Measurements from ENCODE around the gene CAMK1. TPM values are rescaled to one million over a fixed set of nuclear protein-coding genes. Genes with fewer than 3 reads are reported as not detected.

The CAMK1 gene
- total and polyA plus RNA-seq, 3 experiments from 2014 or later: 2.9 to 27.4 (median 27.0) TPM

- no peak for DNase-seq
- Histone ChIP-seq H3K4me1 (ENCODE audit: insufficient read depth, low read length) (peaks cover 22% of the 10 kb centered on the region), H3K4me3 (ENCODE audit: low read length) (no peak overlapping the region), H3K9me3 (ENCODE audit: low read length) (no peaks in the 10 kb centered on the region), H3K27me3 (ENCODE audit: insufficient read depth, low read length, poor library complexity, severe bottlenecking) (no peaks in the 10 kb centered on the region), H3K36me3 (ENCODE audit: insufficient read depth, low read length) (no peaks in the 10 kb centered on the region), H3K27ac (ENCODE audit: low read depth, low read length) (no peak overlapping the region)
- peak overlapping the region in 1 of 7 donors; percentile 20 for H3K4me3 Mint-ChIP-seq
- H3K9me3 Mint-ChIP-seq: no peaks in the 10 kb centered on the region
- H3K27me3 Mint-ChIP-seq: peaks cover 2 to 4% of the 10 kb centered on the region in 2 donors
- peaks cover 0 to under 1% (median 0%) of the 10 kb centered on the region in 3 donors for H3K36me3 Mint-ChIP-seq
- no peak overlapping the region for H3K27ac Mint-ChIP-seq
- ChIA-PET POLR2A (no interaction called here), CTCF (interaction anchor here (2.5 kb wide), 1 partner anchor 76 kb away, joined by 10 read pairs; the partner anchor contains the start of gene MTMR14)
- H3K4me1 Mint-ChIP-seq: peaks cover 21 to 30% (median 27%) of the 10 kb centered on the region in 3 donors
These were observed 43.8 kb downstream of the CAMK1 start for GRCh38 chr3:9725775-9726515.

GRCh38 chr3:9721700-9722060 is 48.1 kb downstream of the CAMK1 start:
- H3K27ac ChIP-seq (ENCODE audit: low read depth, low read length): no peak overlapping the region
- POLR2A ChIA-PET: no interaction called here
- H3K9me3 Mint-ChIP-seq: no peaks in the 10 kb centered on the region
- H3K27ac Mint-ChIP-seq: no peak overlapping the region
- H3K4me3 Mint-ChIP-seq: no peak overlapping the region
- peaks cover 0 to 7% (median 2%) of the 10 kb centered on the region in 3 donors for H3K4me1 Mint-ChIP-seq
- no peaks in the 10 kb centered on the region for H3K27me3 ChIP-seq (ENCODE audit: insufficient read depth, low read length, poor library complexity, severe bottlenecking)
- no peaks in the 10 kb centered on the region for H3K36me3 Mint-ChIP-seq
- H3K27me3 Mint-ChIP-seq: peaks cover 4 to 7% of the 10 kb centered on the region in 2 donors
- H3K4me1 ChIP-seq (ENCODE audit: insufficient read depth, low read length): peaks cover 7% of the 10 kb centered on the region
- no peak for DNase-seq
- H3K9me3 ChIP-seq (ENCODE audit: low read length): no peaks in the 10 kb centered on the region
- CTCF ChIA-PET: no interaction called here
- no peaks in the 10 kb centered on the region for H3K36me3 ChIP-seq (ENCODE audit: insufficient read depth, low read length)
- H3K4me3 ChIP-seq (ENCODE audit: low read length): no peak overlapping the region

DNA sequence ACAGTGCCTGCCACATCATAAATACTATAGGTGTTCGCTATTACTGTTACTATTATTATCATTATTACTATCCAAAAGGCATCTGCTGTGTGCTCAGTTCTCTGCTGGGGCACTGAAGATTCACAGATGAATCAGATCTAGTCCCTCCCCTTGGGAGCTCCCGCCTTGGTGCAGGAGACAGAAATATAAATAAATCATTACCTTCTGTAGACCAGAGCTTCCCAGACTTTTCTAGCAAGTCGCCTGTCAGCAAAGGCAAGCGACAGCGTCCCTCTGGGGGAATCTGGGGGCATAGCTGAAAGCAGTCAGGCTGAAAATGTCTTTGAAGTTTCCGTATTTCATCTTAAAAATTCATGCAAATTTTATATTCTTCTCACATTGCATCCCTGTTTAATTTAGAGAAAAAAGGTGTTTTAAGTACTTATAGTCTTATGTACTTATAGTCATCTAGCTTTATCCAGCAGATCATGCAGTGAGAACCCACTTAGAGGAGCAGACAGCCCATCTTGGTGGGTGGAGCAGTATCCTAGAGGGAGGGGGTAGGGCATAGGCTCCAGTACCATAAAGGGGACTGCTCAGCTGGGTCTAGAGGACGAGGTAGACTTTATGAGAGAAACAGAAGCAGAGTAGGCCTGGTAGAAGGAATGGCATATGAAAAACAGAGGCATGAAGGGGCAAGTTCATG is 48.6 kb downstream of the CAMK1 start:
- ChIA-PET CTCF (no interaction called here), POLR2A (no interaction called here)
- H3K9me3 ChIP-seq (ENCODE audit: low read length): no peaks in the 10 kb centered on the region
- H3K4me1 ChIP-seq (ENCODE audit: insufficient read depth, low read length): peaks cover 6% of the 10 kb centered on the region
- no peak overlapping the region for H3K27ac ChIP-seq (ENCODE audit: low read depth, low read length)
- H3K36me3 Mint-ChIP-seq: no peaks in the 10 kb centered on the region
- no peaks in the 10 kb centered on the region for H3K36me3 ChIP-seq (ENCODE audit: insufficient read depth, low read length)
- no peak overlapping the region for H3K27ac Mint-ChIP-seq
- no peak overlapping the region for H3K4me3 Mint-ChIP-seq
- no peak overlapping the region for H3K4me3 ChIP-seq (ENCODE audit: low read length)
- H3K27me3 ChIP-seq (ENCODE audit: insufficient read depth, low read length, poor library complexity, severe bottlenecking): no peaks in the 10 kb centered on the region
- H3K27me3 Mint-ChIP-seq: peaks cover 4 to 7% of the 10 kb centered on the region in 2 donors
- DNase-seq: no peak
- peaks cover 0 to 4% (median 0%) of the 10 kb centered on the region in 3 donors for H3K4me1 Mint-ChIP-seq
- H3K9me3 Mint-ChIP-seq: no peaks in the 10 kb centered on the region

DNA sequence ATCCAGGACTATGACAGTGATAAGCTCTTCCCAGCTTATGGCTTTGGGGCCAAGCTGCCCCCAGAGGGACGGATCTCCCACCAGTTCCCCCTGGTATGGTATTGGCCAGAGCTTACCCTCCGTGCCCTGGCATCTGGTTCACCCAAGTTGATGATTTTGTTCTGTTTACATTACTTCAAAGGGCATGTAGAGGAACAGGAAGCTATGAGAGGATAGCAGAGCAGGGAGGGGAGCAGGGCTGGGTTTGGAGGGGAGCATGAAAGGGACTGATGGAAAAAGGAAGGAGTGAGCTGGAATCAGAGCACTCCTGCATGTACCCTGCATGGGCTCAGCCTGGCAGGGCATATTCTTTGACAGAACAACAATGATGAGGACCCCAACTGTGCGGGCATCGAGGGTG is 51.6 kb downstream of the CAMK1 start:
- DNase-seq: no peak
- peak overlapping the region in 1 of 7 donors; percentile 46 for H3K4me3 Mint-ChIP-seq
- peak overlapping the region in 1 of 8 donors; percentile 67 for H3K27ac Mint-ChIP-seq
- Histone ChIP-seq H3K27ac (ENCODE audit: low read depth, low read length) (no peak overlapping the region), H3K4me3 (ENCODE audit: low read length) (no peak overlapping the region), H3K27me3 (ENCODE audit: insufficient read depth, low read length, poor library complexity, severe bottlenecking) (no peaks in the 10 kb centered on the region), H3K36me3 (ENCODE audit: insufficient read depth, low read length) (no peaks in the 10 kb centered on the region), H3K4me1 (ENCODE audit: insufficient read depth, low read length) (peaks cover 6% of the 10 kb centered on the region), H3K9me3 (ENCODE audit: low read length) (no peaks in the 10 kb centered on the region)
- no peaks in the 10 kb centered on the region for H3K9me3 Mint-ChIP-seq
- ChIA-PET POLR2A (interaction anchor here (0.5 kb wide), 1 partner anchor 65 kb away, joined by 5 read pairs; no protein-coding TSS in a partner anchor), CTCF (interaction anchor here (0.9 kb wide), 1 partner anchor 9 kb away, joined by 4 read pairs; no protein-coding TSS in a partner anchor)
- no peaks in the 10 kb centered on the region for H3K36me3 Mint-ChIP-seq
- peaks cover 4 to 6% of the 10 kb centered on the region in 2 donors for H3K27me3 Mint-ChIP-seq
- H3K4me1 Mint-ChIP-seq: peaks cover 0 to 4% (median 2%) of the 10 kb centered on the region in 3 donors

DNA sequence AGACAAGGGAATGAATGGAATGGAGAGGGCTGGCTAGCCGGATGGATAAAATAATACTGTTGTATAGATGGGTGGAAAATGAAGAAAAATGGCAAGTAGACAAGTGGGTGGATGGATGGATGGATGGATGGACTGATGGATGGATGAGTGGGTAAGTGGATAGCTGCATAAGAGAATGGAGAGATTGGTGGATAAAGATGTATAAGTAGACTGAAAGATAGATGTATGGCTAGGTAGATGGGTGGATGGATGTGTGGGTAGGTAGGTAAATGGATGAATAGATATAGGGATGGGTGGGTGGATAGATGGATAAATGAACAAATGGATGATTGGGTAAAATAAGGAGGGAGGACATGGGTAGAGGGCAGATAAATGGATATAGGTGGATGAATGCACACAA is 52.2 kb downstream of the CAMK1 start:
- ChIA-PET POLR2A (no interaction called here), CTCF (interaction anchor here (0.9 kb wide), 1 partner anchor 10 kb away, joined by 4 read pairs; no protein-coding TSS in a partner anchor)
- H3K4me1 Mint-ChIP-seq: peaks cover 0 to 4% (median 2%) of the 10 kb centered on the region in 3 donors
- Histone ChIP-seq H3K9me3 (ENCODE audit: low read length) (no peaks in the 10 kb centered on the region), H3K4me1 (ENCODE audit: insufficient read depth, low read length) (peaks cover 6% of the 10 kb centered on the region), H3K4me3 (ENCODE audit: low read length) (no peak overlapping the region), H3K27ac (ENCODE audit: low read depth, low read length) (no peak overlapping the region), H3K36me3 (ENCODE audit: insufficient read depth, low read length) (no peaks in the 10 kb centered on the region), H3K27me3 (ENCODE audit: insufficient read depth, low read length, poor library complexity, severe bottlenecking) (no peaks in the 10 kb centered on the region)
- no peak overlapping the region for H3K4me3 Mint-ChIP-seq
- no peak overlapping the region for H3K27ac Mint-ChIP-seq
- H3K27me3 Mint-ChIP-seq: peaks cover under 1 to 8% of the 10 kb centered on the region in 2 donors
- H3K9me3 Mint-ChIP-seq: no peaks in the 10 kb centered on the region
- no peaks in the 10 kb centered on the region for H3K36me3 Mint-ChIP-seq
- no peak for DNase-seq

DNA sequence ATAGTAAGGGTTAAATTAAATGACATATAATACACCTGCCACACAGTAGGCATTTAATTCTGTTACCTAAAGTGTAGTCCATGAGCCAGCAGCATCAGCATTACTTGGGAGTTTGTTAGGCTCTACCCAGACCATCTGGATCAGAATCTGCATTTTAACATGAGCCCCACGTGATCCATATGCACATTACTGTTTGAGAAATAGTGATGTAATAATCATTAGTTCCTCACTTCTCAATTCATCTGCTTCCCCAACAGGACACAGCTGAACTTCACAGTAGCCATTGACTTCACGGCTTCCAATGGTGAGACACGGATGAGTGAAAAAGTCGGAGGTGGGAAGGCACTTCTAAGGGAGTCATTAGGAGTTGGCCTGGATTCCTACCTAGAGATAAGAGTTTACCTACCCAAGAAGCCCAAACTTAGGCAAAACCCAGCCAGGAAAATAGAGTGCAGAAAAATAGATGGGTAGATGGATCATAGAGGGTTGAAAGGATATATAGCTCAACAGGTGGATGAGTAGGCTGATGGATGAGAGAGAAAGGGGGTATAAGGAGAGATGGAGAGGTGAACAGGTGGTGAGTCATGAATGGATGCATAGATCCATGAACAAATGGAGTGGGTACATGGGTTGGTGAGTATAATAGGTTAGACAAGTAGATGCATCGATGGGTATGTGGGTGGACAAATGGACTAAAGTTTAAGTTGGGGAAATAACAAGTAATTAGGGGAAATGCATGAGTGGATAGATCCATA is 52.8 kb downstream of the CAMK1 start:
- Histone ChIP-seq H3K27me3 (ENCODE audit: insufficient read depth, low read length, poor library complexity, severe bottlenecking) (no peaks in the 10 kb centered on the region), H3K36me3 (ENCODE audit: insufficient read depth, low read length) (no peaks in the 10 kb centered on the region), H3K4me1 (ENCODE audit: insufficient read depth, low read length) (peaks cover 6% of the 10 kb centered on the region), H3K9me3 (ENCODE audit: low read length) (no peaks in the 10 kb centered on the region), H3K27ac (ENCODE audit: low read depth, low read length) (no peak overlapping the region), H3K4me3 (ENCODE audit: low read length) (no peak overlapping the region)
- peaks cover 0 to 4% (median 2%) of the 10 kb centered on the region in 3 donors for H3K4me1 Mint-ChIP-seq
- peaks cover under 1 to 8% of the 10 kb centered on the region in 2 donors for H3K27me3 Mint-ChIP-seq
- ChIA-PET CTCF (no interaction called here), POLR2A (interaction anchor here (0.7 kb wide), 1 partner anchor 18 kb away, joined by 4 read pairs; no protein-coding TSS in a partner anchor)
- no peak for DNase-seq
- H3K4me3 Mint-ChIP-seq: no peak overlapping the region
- H3K36me3 Mint-ChIP-seq: no peaks in the 10 kb centered on the region
- H3K9me3 Mint-ChIP-seq: no peaks in the 10 kb centered on the region
- H3K27ac Mint-ChIP-seq: no peak overlapping the region

DNA sequence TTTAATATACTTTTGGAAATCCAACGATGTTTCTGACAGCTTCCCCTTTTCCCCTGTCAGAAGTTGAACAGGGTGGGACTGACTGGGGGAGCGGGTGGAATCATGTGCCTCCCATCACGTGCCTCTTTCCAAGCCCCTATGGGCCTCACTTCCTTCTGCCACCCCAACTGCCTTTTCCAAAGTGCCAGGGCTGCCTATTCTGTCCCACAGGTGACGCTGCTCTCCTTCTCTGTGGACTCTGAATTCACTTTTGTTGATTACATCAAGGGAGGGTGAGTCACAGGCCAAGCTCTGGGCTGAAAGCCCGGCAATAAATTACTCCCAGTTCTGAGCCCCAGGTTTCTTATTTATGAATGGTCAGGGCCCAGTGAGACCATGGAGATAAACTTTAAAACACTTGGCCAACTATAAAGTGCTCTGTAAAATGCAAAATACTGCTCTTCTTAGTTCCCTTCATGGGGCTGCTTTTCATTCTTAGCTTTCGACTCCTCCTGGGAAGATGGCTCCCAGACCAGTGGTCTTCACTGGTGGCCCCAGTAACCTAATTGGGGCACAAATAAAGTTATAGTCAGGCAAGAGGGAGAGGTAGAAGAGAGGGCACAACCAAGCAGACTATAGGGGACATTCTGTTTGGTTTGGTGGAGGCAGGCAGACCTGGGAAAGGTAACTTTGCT is 53.8 kb downstream of the CAMK1 start:
- H3K27ac ChIP-seq (ENCODE audit: low read depth, low read length): no peak overlapping the region
- no peak overlapping the region for H3K27ac Mint-ChIP-seq
- no peaks in the 10 kb centered on the region for H3K9me3 ChIP-seq (ENCODE audit: low read length)
- H3K27me3 ChIP-seq (ENCODE audit: insufficient read depth, low read length, poor library complexity, severe bottlenecking): no peaks in the 10 kb centered on the region
- H3K36me3 Mint-ChIP-seq: no peaks in the 10 kb centered on the region
- peak in 3 of 5 donors; percentile 11 to 55 (median 13) for DNase-seq
- peaks cover 0 to 4% (median 2%) of the 10 kb centered on the region in 3 donors for H3K4me1 Mint-ChIP-seq
- H3K9me3 Mint-ChIP-seq: no peaks in the 10 kb centered on the region
- H3K27me3 Mint-ChIP-seq: peaks cover 5 to 8% of the 10 kb centered on the region in 2 donors
- ChIA-PET POLR2A (interaction anchor here (0.7 kb wide), 1 partner anchor 16 kb away, joined by 4 read pairs; no protein-coding TSS in a partner anchor), CTCF (interaction anchor here (1.0 kb wide), 1 partner anchor 13 kb away, joined by 3 read pairs; no protein-coding TSS in a partner anchor)
- no peak overlapping the region for H3K4me3 Mint-ChIP-seq
- no peak overlapping the region for H3K4me3 ChIP-seq (ENCODE audit: low read length)
- no peaks in the 10 kb centered on the region for H3K36me3 ChIP-seq (ENCODE audit: insufficient read depth, low read length)
- peaks cover 6% of the 10 kb centered on the region for H3K4me1 ChIP-seq (ENCODE audit: insufficient read depth, low read length)

Measured in CD8-positive, alpha-beta memory T cell (primary cell).